ENCODE measurements around the gene JUP. TPM values are rescaled to one million over a fixed set of nuclear protein-coding genes. Genes with fewer than 3 reads are reported as not detected.

Gene JUP
- total RNA-seq, 1 donor from 2014 or later = 195 TPM

DNA sequence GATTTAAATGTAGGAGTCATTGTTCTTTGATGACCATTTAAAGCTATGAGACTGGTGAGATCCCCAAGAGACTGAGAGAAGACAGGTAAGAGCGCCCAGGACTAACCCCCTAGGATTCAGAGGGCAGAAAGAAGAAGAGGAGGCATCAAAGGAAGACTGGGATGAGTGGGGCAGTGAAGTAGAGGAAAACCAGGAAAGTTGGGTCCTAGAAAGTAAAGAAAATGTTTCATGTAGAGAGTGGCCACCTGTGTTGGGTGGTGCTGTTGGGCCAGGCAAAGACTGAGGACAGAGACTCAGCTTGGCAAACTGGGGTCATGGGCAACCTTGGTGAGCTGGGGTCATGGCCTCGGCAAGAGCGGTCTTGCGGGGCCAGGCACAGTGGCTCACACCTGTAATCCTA lies 50.8 kb downstream of the JUP start:
- no peak for ATAC-seq (ENCODE audit: poor library complexity)
- DNase-seq = no peak
- intact Hi-C loops (cut with DNase I) = loop anchor here (10.0 kb wide), 1 partner anchor 149 kb away; no protein-coding TSS in a partner anchor

DNA sequence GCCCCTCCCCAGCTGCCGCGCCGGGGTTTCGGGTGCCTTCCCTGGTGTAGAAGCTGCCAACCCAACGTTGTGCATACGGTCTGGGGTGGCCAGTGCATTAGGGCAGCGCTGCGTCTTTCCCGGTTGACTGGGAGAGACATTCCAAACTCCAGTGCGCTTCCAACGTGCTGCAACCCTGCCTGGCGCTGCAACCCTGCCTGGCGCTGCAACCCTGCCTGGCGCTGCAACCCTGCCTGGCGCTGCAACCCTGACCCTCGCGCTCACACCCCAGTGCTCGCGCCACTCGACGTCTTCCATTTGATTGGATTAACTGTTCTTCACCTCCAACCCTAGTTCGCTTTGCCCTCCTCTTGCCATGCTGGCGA lies 51.6 kb downstream of the JUP start:
- ATAC-seq (ENCODE audit: poor library complexity) (no peak), DNase-seq (no peak)
- intact Hi-C loops (cut with DNase I) = loop anchor here (10.0 kb wide), 1 partner anchor 150 kb away; no protein-coding TSS in a partner anchor

DNA sequence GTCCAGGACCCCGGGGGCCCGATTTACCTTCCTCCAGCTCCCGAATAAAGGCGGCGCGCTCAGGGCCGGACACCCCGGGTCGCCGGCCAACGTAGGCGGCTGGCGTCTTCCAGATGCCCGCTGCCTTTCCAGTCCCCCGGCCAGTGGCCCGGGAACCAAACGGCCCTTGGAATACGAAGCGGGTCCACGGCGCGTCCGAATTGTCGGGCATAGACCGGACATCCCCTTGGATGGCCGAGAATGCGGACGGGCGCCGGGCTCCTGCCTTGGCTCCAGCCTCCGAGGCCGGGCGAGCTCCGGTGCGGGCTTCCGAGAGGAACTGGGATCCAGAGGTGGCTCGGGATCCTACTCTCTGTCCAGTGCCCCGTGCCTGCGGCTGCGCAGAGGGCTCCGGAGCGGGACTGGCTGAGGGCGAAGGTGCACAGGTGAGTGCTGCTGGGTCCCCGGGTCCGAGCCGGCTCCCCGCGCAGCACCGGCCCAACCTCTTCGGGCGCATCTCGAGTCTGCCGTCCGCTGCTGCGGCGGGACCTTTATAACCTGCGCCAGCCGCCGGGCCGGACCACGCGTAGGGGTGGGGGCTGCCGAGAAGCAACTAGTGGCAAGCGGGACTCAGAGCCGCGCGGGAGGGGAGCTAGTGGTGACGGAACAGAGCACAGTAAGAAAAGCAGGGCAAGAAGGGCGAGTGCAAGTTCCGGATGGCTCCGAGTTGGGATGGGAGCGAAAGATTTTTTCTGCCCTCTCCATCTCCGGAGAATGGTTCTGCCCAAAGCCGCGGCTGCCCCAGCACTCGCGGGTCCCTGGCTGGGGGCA lies 52.2 kb downstream of the JUP start, which contains the start of gene HAP1:
Gene HAP1, minus strand, starts transcription at position 505 of the 810 bp plus-strand sequence. Its CDS starts 9 bp downstream, at position 496.
- no peak for DNase-seq
- ATAC-seq (ENCODE audit: poor library complexity) = peak; percentile 36
- intact Hi-C loops (cut with DNase I) = loop anchor here (10.0 kb wide), 1 partner anchor 150 kb away; no protein-coding TSS in a partner anchor

DNA sequence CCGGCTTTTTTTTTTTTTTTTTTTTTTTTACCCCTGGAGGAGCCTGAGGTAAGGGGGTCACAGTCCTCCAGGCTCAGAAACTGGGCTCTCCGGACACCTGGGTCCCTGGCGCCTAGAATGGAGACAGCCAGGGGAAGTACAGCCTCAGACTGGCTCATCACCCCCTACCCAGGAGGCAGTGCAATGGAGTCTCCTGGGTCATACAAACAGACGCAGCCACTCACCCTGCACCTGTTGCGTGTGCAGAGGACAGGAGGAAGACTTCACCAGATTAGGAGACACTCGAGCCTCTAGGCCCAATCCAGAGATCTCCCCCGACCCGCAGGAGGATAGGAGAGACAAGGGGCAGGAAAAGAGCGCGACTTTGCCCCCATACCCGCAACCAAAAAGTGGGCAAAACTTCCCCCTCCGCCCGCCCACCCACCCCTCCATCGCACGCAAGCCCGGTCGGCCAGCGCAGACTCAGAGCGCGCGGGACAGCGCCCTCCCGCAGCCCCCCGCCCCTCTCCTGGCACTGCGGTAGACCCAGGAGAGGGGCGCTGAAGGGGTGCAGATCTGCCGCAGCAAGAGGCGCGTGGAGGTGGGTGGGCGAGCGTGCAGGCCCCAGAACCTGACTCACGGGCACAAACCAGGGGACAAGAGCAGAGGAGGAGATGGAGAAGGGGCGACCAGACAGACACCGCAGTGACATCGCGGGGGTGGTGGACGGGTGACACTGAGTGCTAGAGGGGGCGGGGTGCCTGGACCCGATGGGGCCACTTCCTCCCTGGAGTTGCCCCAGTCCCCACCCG lies 53.0 kb downstream of the JUP start:
- ATAC-seq (ENCODE audit: poor library complexity) (no peak), DNase-seq (no peak)
- intact Hi-C loops (cut with DNase I) = loop anchor here (10.0 kb wide), 1 partner anchor 151 kb away; no protein-coding TSS in a partner anchor

DNA sequence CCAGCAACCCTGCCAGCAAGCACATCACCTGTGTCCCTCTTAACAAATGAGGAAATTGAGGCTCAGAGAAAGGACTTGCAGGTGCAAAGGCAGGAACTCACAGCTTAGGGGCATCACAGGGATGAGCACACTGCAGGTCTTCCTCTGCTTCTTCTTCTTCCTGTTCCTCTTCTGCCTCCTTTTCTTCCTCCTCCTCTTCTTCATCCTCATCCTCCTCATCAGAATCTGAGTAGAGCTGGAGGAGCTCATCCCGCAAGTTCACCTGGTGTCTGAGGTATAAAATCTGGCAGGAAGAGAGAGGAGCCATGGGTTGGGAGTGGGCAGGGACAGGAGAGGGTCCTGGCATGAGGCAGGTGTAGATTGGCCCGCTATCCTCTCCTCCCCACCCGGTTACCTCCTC lies 54.7 kb downstream of the JUP start:
- intact Hi-C loops (cut with DNase I) = loop anchor here (10.0 kb wide), 1 partner anchor 153 kb away; no protein-coding TSS in a partner anchor
- ATAC-seq (ENCODE audit: poor library complexity) (no peak), DNase-seq (no peak)

DNA sequence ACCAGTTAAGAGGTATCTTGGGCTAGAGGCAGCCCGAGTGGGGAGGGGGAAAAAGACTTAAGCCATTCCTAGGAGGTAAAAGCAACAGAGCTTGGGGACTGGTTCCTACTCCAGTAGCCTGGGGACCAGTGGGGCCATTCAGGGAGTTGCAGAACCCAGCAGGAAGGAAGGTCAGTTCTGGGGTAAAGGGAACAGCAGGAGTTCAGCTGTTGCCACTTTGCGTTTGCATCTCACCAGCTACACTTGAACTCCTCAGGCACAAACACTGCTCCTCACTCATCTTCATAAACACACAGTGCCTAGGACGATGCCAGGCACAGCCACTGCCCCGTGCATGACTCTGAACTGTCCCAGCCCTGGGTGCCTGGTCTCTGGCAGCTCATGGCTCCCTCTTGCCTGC lies 56.0 kb downstream of the JUP start:
- no peak for ATAC-seq (ENCODE audit: poor library complexity)
- no peak for DNase-seq

DNA sequence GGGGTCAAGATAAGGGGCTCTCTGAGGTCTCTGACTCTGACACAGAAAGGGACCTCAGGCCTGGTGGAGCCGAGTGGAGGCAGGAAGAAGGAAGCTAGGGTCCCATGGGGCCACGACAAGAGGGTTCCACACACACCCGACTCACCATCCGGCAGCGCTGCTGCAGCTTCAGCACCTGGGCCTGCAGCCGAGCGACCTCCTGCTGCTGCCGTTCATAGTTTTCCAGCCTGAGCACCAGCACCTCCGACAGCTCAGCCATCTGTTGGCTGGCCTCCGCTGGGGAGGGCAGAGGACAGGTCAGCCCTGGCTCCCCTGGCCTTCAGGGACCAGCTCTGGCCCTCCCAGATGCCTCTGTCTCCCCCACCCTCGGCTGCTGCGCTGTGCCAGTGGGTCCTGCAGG lies 58.5 kb downstream of the JUP start:
- DNase-seq (no peak), ATAC-seq (ENCODE audit: poor library complexity) (no peak)
- intact Hi-C loops (cut with DNase I) = no loop called here

More for the DNA sequence above, 56.0 kb downstream of the JUP start:
- intact Hi-C loops (cut with DNase I) = loop anchor here (10.0 kb wide), 1 partner anchor 154 kb away; no protein-coding TSS in a partner anchor

DNA sequence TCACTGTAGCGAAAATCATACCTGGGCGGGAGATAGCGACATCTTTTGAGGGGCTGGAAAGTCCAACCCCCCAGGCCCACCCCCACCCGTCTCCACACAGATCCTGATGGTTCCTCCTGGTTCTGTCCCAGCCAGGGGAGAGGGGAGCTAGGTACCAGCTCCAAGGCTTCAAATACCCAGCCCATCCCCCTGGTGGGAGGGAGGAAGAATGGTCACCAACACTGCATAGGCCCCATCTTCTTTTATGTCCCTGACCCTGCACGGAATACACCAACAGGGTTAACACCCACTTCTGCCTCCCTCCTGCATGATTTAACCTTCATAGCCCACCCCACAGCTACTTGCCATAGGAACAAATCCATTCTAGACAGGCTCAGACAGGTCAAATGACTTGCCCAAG lies 61.4 kb downstream of the JUP start:
- DNase-seq = no peak
- no peak for ATAC-seq (ENCODE audit: poor library complexity)
- intact Hi-C loops (cut with DNase I) = no loop called here

DNA sequence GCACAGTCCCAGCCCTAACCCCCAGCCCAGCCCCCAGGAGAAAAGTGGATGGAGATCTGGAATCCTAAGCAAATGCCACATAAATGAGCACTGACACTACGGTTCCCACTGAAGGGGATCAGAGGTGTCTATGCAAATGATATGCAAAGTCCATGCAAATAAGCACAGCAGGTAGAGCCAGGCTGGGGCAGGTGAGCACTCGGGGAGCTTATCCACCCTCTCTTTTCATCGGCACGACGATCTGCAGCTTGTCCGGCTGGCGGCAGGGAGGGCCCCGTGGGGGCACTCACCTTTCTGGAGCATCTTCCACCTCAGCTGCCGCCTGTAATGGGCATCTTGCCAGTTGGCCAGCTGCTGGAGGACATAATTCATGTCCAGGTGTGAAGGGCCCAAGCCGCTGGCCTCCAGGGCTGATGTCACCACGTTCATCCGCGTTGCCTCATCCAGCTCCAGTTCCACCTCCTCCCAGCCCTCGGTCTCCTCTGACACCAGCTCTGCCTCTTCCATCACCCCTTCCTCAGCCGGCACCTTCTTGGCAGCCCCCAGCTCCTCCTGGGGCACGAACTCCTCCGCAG lies 61.9 kb downstream of the JUP start:
- ATAC-seq (ENCODE audit: poor library complexity) = no peak
- intact Hi-C loops (cut with DNase I) = no loop called here

DNA sequence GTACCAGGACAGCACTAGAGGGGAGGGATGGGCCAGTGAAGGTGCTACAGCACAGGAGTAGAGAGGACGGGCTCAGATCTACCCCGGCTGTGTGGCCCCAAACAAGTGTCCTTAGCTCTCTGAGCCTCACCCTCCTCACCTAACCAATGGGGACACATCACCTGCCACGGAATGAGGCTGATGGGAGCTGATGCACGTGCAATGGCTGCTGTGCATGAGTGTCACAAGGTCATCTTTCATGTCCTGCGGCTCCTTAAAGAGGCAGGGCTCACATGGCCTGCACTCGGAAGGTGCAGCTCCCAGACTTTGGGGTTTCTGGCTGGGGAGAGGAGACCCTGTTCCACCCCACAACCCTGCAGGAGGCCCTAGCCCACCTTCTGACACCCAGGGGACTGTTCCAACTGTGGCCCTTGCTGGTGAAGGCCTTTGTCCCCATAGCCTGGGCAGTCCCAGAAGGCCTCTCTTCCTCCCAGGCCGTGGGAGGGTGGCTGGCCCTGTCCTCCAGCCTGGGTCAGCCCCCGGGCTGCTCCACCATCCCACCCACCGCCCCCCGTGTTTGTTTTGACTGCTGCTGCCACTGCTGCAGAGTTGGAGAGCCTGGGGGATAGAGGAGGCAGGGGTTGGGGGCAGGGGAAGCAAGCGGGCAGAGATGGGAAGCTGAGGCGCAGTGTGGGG lies 62.6 kb downstream of the JUP start:
- no peak for DNase-seq
- intact Hi-C loops (cut with DNase I) = no loop called here
- no peak for ATAC-seq (ENCODE audit: poor library complexity)

More for the DNA sequence above, 61.9 kb downstream of the JUP start:
- DNase-seq = no peak

DNA sequence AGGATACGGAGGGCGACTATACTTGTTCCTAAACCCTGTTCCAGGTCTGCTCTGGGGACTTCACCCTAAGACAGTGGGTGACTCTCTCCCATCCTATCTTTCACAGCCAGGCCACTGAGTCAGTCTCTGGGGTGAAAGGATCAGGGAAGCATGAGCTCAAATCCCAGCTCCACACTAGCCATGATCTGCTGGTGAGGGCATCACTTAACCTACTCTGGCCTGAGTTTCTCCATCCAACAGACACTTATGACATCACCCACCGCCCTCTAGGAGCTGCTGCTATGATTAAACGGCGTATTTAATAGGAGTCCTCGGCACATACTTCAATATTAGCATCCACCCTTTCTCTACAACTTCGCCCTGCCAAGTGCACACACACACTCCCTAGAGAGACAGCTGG lies 64.3 kb downstream of the JUP start:
- DNase-seq (no peak), ATAC-seq (ENCODE audit: poor library complexity) (no peak)
- intact Hi-C loops (cut with DNase I) = no loop called here

DNA sequence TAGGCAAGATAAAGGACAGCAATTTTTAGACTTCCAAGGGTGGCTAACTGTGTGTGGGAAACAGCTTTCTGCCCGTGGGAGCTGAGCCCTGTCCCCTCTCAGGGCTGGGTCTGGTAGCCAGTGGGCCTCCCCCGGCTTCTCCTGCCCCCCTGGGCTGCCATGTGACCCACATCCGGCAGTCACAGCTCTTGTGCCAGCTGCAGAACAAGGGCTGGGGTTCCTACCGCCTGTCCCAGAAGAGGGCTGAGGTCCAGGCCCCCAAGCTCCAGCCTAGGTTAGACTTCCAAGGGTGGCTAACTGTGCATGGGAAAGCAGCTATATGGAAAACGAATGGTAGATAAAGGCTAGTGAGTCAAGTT lies 68.2 kb downstream of the JUP start:
- no peak for ATAC-seq (ENCODE audit: poor library complexity)
- DNase-seq = no peak
- intact Hi-C loops (cut with DNase I) = no loop called here

DNA sequence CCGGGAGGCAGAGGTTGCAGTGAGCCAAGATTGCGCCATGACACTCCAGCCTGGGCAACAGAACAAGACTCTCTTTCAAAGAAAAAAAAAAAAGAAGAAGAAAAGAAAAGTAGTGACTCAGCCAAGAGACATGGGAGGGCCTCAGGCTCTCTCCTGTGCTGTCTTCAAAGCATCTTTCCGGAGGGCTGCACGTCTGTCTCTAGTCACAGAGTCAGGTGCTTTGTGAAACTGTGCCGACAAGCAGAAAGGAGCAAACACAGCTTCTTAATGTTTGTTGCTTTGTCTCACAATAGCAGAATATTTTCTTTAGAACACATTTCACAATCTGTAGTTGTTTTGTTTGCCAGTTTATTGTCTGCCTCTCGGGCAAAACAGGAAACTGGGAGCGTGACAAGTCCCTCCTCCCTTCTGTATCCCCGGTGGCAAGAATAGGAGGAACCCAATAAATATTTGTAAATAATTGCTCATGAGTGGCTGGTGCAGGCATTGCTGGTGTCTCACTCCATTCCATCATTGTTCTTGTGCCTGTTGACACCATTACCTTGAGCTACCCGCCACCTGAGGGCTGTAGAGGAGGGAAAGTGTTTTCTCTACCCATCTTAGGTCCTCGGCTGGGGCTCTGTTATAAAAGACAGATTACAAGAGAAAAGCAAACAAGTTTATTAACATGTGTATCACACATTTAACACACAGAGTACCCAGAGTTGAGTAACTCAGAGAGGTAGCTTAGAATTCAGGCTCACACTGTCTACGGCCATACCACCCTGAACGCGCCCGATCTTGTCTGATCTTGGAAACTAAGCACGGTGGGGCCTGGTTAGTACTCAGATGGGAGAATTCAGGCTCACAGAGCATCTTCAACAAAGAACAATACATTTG lies 68.9 kb downstream of the JUP start:
- intact Hi-C loops (cut with DNase I) = no loop called here
- ATAC-seq (ENCODE audit: poor library complexity) (no peak), DNase-seq (no peak)

DNA sequence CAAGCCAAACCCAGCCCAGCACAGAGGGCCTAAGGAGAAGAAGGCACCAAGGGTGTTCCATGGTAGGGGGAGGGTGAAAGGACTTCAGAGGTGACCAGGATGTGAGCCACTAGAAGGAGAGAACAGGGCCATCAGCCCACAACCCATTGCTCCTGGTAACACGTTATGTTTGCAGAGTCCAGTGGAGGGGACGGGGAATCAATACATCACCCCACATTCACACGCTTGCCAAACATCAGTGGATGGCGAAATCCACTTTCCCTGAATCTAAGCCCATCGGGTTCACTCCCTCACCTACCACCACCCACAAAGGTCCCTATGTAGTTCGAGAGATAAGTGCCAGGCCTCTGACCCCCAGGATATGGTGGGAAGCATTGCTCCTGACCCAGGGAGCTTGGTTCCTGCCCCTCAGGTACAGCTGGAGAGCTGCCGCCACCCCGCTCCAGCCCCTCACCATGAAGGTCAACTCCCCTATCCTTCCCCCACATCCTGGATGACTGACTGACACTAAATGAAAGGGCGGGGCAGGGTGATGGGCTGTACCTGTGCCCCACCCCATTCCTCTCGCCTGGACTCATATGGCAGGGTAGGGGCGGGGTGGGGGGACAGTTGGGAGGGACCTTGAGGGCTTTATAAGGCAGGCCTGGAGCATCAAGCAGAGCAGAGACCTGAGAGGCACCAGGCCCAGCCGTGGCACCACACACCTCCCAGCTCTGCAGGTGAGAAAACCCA lies 74.7 kb downstream of the JUP start, which contains the start of gene GAST:
Gene GAST, plus strand, starts transcription at position 663 of the 732 bp plus-strand sequence. CDS start 3,106 bp downstream, outside the sequence.
- intact Hi-C loops (cut with DNase I) = no loop called here
- DNase-seq = no peak
- no peak for ATAC-seq (ENCODE audit: poor library complexity)

DNA sequence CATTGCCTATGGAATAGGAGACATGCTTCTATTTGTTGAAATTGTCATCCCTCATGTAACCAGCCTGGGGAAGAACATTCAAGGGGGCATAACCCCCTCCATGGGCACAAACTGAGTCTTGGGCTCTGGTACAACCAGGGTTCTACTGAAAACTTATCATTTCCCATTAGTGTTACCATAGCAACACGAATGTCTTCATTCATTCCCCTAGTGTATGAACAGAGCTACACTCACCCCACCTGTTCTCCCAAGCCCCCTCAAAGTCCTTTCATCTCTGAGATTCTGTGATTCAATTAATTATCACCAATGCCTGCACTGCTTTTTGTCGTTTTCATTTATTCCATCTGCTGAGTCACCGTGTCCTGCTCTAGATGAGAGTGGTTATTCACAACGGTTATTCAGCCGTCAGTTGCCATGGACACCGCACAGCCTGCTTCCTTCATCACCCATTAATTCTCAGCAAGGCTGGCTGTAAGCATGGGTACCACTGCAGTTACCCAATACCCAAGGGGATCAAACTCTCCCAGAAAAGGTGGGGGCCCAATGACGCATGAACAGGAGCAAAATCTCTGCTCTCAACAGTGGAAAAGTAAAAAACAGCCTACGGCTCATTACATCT lies 75.9 kb downstream of the JUP start:
- DNase-seq (no peak), ATAC-seq (ENCODE audit: poor library complexity) (no peak)
- intact Hi-C loops (cut with DNase I) = no loop called here

DNA sequence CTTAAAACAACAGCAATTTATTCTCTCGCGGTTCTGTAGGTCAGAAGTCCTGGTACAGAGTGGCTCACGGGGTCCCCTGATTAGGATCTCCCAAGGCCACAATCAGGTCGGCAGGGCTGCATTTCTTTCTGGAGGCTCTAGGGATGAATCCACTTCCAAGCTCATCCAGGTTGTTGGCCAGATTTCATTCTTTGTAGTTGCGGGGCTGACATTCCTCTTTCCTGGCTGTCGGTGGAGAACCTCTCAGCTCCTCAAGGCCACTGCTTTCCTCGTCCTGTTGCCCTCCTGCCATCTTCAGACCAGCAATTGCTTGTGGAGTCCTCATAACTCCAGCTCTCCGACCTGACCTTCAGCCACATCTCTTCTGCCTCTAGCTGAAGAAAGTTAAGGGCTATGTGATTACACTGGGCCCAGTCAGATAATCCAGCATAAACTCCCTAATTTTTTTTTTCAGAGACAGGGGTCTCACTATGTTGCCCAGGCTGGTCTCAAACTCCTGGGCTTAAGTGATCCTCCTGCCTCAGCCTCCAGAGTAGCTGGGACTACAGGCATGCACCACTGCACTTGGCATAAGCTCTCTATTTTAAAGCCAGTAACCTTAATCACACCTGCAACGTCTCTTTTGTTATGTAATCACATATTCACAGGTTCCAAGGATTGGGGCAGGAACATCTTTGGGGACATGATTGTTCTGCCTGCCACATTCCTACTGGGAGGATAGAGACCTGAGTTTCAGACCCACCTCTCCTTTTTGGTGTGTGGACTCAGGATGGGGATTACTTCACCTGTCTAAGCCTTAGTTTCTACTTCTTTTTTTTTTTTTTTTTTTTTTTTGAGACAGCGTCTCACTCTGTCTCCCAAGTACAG lies 78.5 kb downstream of the JUP start:
- intact Hi-C loops (cut with DNase I) = no loop called here
- DNase-seq (no peak), ATAC-seq (ENCODE audit: poor library complexity) (no peak)
